ENCODE data around the gene BSN.
"Not testable (repeated sequence)": the region's sequence is repeated elsewhere in the genome, so short reads cannot be mapped to it uniquely, and the experiment has no call there.

Gene BSN

DNA sequence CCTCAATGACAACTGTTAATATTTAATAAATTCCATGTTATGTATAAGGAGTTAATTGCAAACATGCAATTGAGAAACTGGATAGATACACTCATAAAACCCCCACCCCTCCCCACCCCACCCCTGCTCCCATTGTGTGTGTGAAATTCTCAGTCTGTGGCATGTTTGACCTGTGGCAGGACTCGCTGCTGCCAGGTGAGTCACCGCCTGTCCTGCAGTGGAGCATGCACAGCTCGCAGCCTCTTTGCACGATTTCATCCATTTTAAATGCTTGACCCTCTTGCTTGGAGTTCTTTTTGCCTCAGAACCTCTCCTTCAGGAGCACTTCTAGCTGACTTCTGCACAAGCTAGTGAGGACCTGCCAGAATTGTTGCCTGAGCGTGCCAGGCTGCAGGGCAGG is 114.6 kb downstream of the BSN start:
- no peak overlapping the region for H3K4me3 ChIP-seq (ENCODE audit: low read depth, low read length)

DNA sequence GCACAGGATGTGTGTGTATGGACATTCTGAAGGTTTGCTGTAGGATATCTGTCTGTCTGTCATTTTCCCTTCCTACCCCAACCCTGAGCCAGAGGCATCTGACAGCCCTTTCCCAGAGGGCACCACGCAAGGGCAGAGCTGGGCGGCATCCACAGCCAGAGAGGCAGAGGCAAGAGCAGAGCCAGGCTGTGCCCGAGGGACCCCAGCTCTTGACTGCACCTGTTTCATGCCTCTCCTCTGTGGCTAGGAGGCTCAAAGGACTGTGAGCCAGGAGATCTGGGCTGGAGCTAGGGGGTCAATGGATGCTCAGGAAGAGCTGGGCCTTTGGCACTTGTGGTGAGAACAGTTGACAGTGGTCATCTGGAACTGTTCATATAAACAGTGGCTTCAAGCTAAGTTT is 115.1 kb downstream of the BSN start:
- H3K4me3 ChIP-seq (ENCODE audit: low read depth, low read length): no peak overlapping the region

DNA sequence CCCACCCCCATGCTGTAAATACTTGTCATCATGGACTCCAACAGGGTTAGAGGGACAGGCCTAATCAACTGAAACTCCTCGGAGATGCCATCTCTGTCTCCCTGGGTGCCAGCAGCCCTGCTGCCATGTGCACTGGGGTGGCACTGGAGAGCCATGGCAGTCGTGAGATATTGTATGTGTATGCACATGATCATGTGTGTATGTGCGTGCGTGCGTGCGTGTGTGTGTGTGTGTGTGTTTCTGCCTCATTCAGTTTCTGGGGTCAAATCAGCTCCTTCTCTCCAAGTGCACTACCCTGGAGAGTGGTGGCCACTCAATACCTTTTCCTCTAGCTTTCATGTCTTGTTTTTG is 116.6 kb downstream of the BSN start:
- H3K4me3 ChIP-seq (ENCODE audit: low read depth, low read length): no peak overlapping the region

DNA sequence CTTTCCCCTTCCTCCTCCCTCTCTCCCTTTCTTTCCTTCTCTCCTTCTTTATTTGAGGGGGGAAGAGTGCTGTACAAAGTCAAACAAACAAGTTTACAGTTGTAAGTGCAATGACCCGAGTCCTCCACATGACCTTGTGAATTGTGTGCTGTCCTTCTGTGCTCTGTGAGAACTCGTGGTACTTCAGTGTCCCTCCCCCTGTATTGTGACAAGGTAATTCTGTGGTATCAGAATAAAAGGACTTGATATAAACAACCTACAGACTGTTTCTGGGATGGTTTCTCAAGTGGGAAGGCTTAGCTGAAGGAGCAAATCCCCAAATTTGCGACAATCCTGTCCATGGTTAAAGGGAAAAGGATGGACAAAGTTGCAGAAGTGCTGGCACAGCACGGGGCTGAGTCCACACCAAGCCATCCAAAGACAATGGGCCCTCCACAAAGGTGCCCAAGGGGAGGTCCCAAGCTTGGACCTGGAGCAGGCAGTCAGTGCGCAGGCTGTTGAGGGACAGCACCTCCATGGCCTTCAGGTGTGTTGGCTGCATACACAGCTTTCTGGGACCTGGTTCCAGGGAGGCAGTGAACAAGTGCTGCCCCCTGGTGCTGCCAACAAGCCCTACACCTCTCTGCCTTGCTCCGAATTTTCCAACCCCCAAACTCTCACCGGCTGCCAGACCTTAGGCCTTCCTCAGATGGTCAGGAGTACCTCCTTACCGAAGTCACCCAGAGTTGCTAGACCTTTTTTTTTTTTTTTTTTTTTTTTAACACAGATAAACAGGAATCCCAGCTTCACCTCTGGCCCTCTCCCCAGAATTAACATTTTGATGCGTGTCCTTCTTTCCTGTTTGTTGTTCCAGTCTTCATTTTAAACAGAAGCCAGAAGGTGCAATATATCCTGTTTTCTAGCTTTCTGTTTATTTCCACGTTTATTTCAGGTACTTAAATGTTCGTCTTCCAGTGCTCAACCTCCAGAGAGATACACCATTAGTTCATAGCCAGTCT is 117.3 kb downstream of the BSN start:
- H3K4me3 ChIP-seq (ENCODE audit: low read depth, low read length): no peak overlapping the region

DNA sequence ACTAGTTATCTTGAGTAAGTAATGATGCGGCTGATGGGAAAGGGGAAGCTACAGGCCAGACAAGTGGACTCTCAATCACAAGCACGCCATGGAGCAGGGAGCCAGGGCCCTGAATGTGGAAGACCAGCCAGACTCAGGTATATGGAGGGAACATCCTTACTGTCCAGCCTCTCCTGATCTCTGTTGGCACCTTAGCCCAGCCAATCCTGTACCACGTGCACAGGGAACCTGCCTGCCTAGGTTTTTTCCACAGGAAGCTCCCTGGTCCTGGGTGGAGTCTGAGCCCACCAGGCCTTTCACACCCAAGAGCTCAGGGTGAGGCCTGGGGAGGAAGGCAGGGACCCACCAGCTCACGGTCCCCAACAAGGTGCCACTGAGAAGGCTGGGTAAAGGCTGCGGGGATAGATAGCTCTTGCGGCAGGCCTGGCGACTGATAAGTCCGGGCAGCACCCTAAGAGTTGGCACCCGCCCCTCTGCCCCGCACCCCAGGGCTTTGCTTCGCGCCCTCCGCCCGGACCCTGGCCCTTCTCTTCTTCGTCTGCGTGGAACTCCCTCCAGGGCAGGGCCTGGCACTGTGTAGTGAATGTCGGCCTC is 118.9 kb downstream of the BSN start:
- peak overlapping the region; percentile 91 for H3K4me3 ChIP-seq (ENCODE audit: low read depth, low read length)

DNA sequence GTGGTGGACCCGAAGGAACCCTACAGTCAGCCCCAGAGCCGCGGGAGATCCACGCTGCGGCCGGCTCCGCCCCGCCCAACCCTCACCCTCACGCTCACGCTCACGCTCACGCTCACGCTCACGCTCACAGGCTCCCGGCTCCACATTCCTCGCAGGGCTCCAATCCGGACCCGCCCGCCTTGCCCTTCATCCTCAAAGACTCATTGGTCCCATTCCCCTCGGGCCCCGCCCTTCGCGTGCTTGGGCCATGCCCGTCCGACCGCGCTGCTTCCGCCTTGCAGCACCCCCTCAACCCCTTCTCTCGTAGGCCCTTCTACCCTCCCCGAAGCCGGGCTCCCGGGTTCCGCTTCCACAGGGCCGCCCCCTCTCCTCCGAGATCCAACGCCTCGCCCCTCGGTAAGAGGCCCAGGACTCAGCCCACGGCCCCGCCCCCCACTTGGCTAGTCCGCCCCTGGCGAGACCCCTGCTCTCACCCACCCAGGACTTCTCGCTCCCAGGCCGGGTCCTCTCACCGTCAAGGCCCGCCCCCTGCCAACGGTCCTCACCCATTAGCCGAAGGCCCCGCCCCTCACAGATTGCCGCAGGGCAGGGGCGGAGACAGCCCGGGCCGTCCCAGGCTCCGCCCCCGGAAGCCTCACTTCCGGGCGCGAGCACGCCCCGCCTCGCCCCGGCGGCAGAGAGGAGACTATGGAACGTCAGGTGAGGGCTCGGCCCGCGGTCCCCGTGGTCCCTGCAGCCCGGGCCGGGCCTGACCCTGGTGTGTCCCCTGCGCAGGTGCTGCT is 119.6 kb downstream of the BSN start, which contains the start of gene APEH:
APEH (plus strand) TSS at position 637 of the 782 bp plus-strand sequence; CDS start at position 688, 51 bp downstream.
- H3K4me3 ChIP-seq (ENCODE audit: low read depth, low read length): peak within 1 kb of the TSS; percentile 91

DNA sequence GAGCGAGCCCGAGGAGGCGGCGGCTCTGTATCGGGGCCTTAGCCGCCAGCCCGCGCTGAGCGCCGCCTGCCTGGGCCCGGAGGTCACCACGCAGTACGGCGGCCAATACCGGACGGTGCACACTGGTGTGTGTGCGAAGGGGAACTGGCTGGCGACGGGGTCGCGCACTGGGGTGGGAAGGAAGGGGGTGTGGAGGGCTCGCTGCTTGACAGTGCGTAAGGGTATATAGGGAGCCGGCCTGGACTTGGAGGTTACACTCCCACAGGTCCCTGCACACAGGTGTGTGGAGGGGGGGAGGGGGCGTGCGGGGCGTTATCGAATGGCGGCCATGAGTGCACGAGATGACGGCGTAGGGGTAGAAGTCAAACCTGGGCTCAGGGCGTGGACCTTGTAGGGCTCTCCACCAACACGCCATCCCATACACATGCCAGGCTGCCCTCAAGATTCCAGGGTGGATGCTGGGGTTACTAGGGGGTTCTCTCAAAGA is 120.3 kb downstream of the BSN start:
- peak overlapping the region; percentile 91 for H3K4me3 ChIP-seq (ENCODE audit: low read depth, low read length)

DNA sequence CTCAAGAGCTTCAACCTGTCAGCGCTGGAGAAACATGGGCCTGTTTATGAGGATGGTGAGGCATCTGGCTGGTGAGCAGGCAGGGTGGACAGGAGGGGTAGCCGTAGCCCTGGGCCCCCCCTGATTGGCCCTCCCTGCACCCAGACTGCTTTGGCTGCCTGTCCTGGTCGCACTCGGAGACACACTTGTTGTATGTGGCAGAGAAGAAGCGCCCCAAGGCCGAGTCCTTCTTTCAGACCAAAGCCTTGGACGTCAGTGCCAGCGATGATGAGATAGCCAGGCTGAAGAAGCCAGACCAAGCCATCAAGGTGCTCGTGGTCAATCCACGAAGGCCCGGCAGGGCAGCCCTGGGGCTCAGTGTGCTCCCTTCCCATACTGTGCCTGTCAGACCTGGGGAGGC is 121.6 kb downstream of the BSN start:
- H3K4me3 ChIP-seq (ENCODE audit: low read depth, low read length): no peak overlapping the region

DNA sequence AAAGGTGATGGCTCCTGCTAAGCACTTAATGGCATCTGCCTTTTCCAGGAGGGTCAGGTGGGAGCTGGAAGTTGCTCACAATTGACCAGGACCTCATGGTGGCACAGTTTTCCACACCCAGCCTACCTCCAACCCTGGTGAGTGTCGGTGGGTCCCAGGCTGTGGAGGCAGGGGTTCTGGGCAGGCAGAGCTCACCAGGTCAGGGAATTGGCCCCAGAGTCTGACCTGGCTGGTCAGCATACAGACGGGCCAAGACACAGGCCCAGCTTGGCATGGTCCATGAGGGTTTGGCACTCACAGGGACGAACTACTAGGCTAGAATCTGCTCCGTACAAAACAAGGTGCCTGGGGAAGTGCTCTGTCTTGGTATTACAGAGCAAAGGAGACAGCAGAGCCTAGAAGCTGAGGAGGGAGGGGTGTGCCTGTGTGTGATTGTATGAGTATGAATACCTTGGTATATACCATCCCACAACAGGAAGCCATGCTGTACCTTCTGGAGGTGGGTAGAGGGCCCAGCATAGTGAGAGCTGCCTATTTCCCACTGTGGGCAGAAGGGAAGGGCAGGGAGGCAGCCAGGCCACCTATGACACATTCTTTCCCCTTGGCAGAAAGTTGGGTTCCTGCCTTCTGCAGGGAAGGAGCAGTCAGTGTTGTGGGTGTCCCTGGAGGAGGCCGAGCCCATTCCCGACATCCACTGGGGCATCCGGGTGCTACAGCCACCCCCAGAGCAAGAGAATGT is 126.4 kb downstream of the BSN start:
- H3K4me3 ChIP-seq (ENCODE audit: low read depth, low read length): no peak overlapping the region

DNA sequence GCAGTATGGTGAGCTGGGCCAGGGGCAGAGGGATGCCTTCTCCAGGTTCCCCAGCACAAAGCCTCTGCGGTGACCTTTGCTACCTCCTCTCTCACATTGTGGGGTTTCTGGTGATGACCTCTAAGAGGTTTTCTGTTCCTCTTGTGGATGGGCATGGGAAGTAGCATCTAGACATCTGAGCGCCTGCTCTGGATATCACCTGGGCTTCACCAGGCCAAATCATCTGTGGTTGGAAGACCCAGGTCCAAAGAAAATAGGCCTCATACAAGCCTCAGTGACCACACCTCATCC is 126.9 kb downstream of the BSN start:
- no peak overlapping the region for H3K4me3 ChIP-seq (ENCODE audit: low read depth, low read length)

DNA sequence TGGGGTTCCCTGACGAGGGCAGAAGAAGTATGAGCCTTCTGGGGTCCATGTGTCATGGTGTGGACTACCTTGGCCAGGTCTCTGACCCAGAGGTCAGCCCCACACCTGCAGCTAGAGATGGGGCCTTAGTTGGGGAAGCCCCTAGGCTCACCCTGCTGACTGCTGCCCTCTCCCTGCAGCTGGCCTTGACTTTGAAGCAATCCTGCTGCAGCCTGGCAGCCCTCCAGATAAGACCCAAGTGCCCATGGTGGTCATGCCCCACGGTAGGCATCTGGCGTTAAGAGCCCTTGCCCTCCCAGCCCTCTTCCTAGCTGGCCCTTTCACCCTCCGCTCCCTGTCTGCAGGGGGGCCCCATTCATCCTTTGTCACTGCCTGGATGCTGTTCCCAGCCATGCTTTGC is 127.3 kb downstream of the BSN start:
- H3K4me3 ChIP-seq (ENCODE audit: low read depth, low read length): no peak overlapping the region

DNA sequence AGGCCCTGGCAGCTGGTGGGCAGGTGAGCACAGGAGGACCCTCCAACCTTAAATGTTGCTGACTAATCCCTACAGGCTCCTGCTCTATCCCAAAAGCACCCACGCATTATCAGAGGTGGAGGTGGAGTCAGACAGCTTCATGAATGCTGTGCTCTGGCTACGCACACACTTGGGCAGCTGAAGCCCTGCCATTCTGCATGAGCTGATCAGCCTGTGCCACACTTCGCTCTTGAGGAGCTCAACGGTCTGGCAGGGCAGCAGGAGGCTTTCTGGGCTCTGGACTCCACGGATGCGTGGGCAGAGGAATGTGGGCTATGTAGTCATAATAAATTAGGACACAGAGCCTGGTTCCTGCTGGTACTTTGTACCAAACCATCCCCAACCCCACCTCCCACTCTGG is 128.9 kb downstream of the BSN start:
- no peak overlapping the region for H3K4me3 ChIP-seq (ENCODE audit: low read depth, low read length)

DNA sequence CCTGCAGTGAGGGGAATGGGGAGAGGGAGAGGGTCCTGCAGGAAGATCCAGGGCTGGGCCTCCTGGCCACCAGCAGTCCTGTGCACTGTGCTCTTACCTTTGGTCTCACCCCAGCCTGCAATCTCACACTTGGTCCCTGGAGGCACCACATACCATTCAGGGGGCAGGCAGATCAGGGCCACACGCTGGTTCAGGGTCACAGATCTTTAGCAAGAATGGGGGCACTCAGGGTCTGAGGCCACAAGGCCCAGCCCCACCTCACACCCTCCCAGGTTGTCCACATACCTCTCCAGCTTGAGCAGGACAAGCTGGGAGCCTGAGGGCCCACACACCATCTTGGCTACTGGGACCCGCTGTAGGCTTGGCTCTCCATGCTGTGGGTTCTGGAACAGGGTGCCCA is 130.2 kb downstream of the BSN start:
- not testable (repeated sequence) for H3K4me3 ChIP-seq (ENCODE audit: low read depth, low read length)

DNA sequence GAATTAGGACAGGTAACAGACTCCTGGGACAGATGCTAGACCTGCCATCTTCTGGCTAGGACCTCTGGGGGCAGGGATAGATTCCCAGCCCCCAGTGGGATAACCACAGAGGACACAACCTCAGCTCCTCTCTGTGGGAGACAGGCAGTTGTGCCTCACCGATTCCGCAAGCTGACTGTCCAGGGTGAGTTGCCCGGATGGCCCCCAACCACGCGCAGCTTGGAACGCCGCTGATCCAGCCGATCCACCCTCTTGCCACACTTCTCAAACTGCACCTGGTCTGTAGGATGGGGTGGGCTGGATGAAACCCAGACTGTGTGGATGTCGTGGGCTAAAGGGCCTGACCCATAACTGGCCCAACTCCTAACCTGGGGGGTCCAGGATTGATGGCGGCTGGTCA is 130.8 kb downstream of the BSN start:
- H3K4me3 ChIP-seq (ENCODE audit: low read depth, low read length): not testable (repeated sequence)

DNA sequence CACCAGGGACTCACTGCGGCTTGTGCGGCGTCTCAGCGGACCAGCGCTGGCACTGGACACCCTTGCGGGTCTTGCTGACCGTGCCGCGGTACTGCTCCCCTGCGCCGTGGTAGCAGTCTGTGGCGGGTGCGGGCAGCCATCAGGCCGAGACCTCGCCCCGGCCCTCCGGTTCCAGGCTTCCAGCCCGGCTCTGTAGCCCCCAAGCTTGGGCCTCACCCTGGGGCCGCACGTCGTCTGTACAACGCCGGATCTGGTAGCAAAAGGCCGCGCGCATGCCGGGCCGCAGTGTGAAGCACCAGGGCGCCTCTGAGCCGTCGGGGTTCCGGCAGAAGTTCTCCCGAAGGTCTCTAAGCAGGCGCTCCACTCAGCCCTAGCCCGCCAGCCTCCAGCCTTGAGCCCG is 131.6 kb downstream of the BSN start:
- H3K4me3 ChIP-seq (ENCODE audit: low read depth, low read length): not testable (repeated sequence)

DNA sequence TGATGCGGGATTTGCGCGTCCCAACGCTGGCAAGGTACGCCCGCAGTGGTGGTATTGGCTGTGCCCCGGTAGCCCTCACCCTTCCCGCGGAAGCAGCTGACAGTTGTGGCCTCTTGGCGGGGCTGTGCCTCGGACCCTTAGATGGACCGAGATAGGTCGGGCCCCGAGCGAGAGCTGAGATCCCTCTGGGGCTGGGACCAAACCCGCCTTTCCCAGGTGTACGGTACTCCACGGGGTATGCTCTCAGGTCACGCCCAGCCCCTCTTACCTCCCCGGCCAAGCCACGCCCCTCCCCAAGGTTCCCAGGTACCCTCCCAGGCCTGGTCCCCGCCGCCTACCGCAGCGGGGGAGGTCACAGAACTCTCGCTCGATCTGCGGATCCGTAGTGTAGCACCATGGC is 132.1 kb downstream of the BSN start:
- H3K4me3 ChIP-seq (ENCODE audit: low read depth, low read length): peak overlapping the region; percentile 39

DNA sequence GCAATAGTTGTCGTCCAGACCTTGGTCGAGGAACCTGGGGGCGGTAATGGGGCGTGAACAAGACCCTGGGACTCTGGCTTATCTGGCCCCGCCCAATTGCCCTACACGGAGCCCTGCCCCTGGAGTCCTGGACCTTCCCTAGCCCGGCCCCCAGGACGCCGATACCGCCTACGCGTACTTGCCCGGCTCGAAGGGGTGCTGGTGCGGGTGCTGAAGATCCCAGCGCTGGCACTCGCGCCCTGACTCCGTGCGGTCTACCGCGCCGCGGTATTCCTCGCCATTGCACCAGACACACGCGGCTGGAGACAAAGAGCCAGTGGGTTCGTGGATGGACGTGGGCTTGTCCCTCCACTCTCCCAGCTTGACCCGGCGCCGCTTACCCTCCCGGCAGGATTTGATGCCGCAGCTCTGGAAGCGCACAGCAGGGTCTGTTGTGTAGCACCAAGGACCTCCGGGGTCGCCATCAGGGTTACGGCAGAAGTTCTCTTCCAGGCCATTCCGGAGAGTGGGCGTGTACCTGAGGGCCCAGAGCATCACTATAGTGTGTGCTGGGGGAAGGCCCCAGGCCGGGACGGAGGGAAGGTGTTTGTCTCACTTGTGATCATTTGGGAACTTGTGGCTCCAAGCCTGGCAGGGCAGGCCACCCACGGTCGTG is 132.6 kb downstream of the BSN start:
- H3K4me3 ChIP-seq (ENCODE audit: low read depth, low read length): peak overlapping the region; percentile 39

DNA sequence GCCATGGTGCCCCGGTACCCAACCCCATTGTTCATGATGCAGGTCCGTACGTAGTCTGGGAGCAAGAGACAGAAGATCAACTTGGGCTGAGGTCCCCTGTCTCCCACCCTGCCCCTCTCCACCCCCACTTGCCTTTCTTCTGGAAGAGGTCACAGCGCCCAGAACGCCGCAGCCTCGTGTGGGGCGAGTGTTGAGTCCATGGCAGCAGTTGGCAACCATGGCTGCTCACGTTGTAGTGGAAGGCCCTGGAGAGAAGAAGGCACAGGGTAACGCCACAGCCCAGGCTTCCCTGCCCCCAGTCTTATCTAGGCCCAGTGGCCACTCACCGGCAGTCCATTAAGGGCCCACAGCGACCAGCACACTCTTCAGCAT is 133.1 kb downstream of the BSN start:
- peak overlapping the region; percentile 39 for H3K4me3 ChIP-seq (ENCODE audit: low read depth, low read length)

DNA sequence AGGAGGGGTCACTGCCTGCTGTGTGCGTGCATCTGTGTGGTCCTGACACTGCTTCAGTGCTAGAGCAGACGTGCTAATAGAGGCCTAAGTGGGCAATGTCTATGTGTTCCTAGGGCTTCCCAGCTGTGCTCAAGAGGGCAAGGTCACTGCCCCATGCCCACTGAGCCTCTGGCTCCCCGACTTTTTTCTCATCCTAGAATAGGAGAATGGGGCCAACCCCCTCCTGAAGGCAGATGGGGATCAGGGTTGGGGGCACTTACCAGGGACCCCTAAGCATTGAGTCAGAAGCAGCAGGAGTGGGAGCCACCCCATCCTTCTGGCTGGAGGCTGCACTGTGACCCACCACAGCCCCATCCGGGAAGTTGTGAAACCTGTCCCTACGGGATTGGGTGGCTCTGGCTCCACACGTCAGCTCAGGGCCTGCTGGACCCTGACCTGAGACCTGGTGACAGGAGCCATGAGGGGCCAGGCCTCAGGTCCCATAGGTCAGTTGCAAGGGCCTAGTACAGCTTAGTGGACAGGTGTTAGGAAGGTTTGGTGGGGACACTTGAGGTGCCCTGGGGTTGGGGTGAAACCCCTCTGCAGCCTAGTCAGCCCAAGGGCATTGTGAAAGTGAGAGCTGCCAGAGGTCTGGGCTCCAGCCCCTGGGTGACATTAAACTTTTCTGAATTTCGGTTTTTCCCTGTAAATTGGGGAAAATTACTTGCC is 134.2 kb downstream of the BSN start:
- H3K4me3 ChIP-seq (ENCODE audit: low read depth, low read length): not testable (repeated sequence)

Data from iPS-11a (cell line).